Common myeloid progenitor, CD34-positive (primary cell): ENCODE data around the gene THAP12.

Experiments used
- CTCF ChIA-PET: fragments of 350-600 bp; sonication (Branson Sonifier 250); formaldehyde crosslinking; loops from one replicate; lab custom pipeline; 2021; ENCODE audit warnings: antibody characterized with exemption; lab: Charles Lee
- POLR2A ChIA-PET: fragments of 350-600 bp; sonication (Branson Sonifier 250); formaldehyde crosslinking; loops from one replicate; lab custom pipeline; 2021; ENCODE audit warnings: antibody characterized with exemption; lab: Charles Lee
- DNase-seq, 3 donors: peaks; one replicate each; pipeline versions ENCODE4 v3.0.0 to v3.0.0-alpha.2; 2013
- H3K27ac ChIP-seq, 2 experiments: 1 replicate in 1 of 2; 2 replicates in 1 of 2; pipeline ENCODE4 v1.7.0; 2013; ENCODE audit warnings: inconsistent platforms in 2 of 2, low read length in 2 of 2, mild to moderate bottlenecking in 2 of 2, low read depth in 1 of 2, moderate library complexity in 1 of 2; ENCODE audit not compliant: severe bottlenecking in 2 of 2, insufficient read depth in 1 of 2, poor library complexity in 1 of 2
- H3K27me3 ChIP-seq, 5 experiments: replicated peaks in 2 of 5; 1 replicate in 3 of 5; 2 replicates in 2 of 5; pipeline versions ENCODE4 v1.6.1 to v1.7.0; 2013; ENCODE audit warnings: low read length in 4 of 5, mild to moderate bottlenecking in 2 of 5, moderate library complexity in 2 of 5, inconsistent platforms in 1 of 5; ENCODE audit not compliant: insufficient read depth in 5 of 5, control insufficient read depth in 4 of 5
- H3K36me3 ChIP-seq, 4 experiments: 1 replicate in 2 of 4; 2 replicates in 2 of 4; pipeline versions ENCODE4 v1.6.1 to v1.7.0; 2013; ENCODE audit warnings: low read length in 3 of 4, control low read depth in 1 of 4, mild to moderate bottlenecking in 1 of 4; ENCODE audit not compliant: control insufficient read depth in 4 of 4, insufficient read depth in 4 of 4
- H3K4me1 ChIP-seq, 4 experiments: 1 replicate in 3 of 4; 2 replicates in 1 of 4; pipeline versions ENCODE4 v1.6.1 to v1.7.1; 2013; ENCODE audit warnings: low read length in 3 of 4, mild to moderate bottlenecking in 3 of 4, control low read depth in 1 of 4, inconsistent platforms in 1 of 4, moderate library complexity in 1 of 4; ENCODE audit not compliant: control insufficient read depth in 4 of 4, insufficient read depth in 4 of 4; ENCODE audit errors: control extremely low read depth in 1 of 4
- H3K4me3 ChIP-seq, 7 experiments: 1 replicate in 4 of 7; 2 replicates in 3 of 7; pipeline versions ENCODE4 v1.5.1 to v1.7.0; 2013; ENCODE audit warnings: mild to moderate bottlenecking in 7 of 7, low read length in 6 of 7, moderate library complexity in 6 of 7, inconsistent platforms in 2 of 7, low read depth in 2 of 7, control low read depth in 1 of 7; ENCODE audit not compliant: insufficient read depth in 4 of 7, control insufficient read depth in 1 of 7; ENCODE audit errors: extremely low read depth in 1 of 7
- H3K9me3 ChIP-seq, 5 experiments: 1 replicate in 4 of 5; 2 replicates in 1 of 5; pipeline versions ENCODE4 v1.6.1 to v1.7.1; 2013; ENCODE audit warnings: low read length in 4 of 5, mild to moderate bottlenecking in 2 of 5, inconsistent platforms in 1 of 5, low read depth in 1 of 5, moderate library complexity in 1 of 5; ENCODE audit not compliant: control insufficient read depth in 4 of 5, insufficient read depth in 2 of 5; ENCODE audit errors: control extremely low read depth in 1 of 5
- WGBS: methylation state at CpG from one replicate; pipeline ENCODE4 v1.1.5; 2013; ENCODE audit not compliant: insufficient coverage; 5-methylcytosine and 5-hydroxymethylcytosine counted together

The THAP12 gene

GRCh38 chr11:76302996-76303395 is 77.9 kb downstream of the THAP12 start:
- Histone ChIP-seq H3K4me1 (peaks cover 0 to 3% (median 0%) of the 10 kb centered on the region in 4 experiments), H3K27me3 (peaks cover 0 to 3% (median 0%) of the 10 kb centered on the region in 5 experiments), H3K27ac (no peak overlapping the region), H3K36me3 (no peaks in the 10 kb centered on the region), H3K9me3 (no peaks in the 10 kb centered on the region), H3K4me3 (no peak overlapping the region)
- ChIA-PET POLR2A (no interaction called here), CTCF (interaction anchor here (1.0 kb wide), 1 partner anchor 11 kb away, joined by 3 read pairs; no protein-coding TSS in a partner anchor)
- 94% methylated on average over 3 of the region's 3 CpGs for WGBS
- no peak for DNase-seq
